Raji (cell line): ENCODE measurements around the gene ZWILCH.

Source experiments
- POLR2A ChIP-seq: IDR thresholded peaks from 2 replicates; pipeline ENCODE4 v1.6.1; 2011; ENCODE audit warnings: low read depth, low read length, control low read depth; ENCODE audit not compliant: insufficient read depth

The ZWILCH gene

DNA sequence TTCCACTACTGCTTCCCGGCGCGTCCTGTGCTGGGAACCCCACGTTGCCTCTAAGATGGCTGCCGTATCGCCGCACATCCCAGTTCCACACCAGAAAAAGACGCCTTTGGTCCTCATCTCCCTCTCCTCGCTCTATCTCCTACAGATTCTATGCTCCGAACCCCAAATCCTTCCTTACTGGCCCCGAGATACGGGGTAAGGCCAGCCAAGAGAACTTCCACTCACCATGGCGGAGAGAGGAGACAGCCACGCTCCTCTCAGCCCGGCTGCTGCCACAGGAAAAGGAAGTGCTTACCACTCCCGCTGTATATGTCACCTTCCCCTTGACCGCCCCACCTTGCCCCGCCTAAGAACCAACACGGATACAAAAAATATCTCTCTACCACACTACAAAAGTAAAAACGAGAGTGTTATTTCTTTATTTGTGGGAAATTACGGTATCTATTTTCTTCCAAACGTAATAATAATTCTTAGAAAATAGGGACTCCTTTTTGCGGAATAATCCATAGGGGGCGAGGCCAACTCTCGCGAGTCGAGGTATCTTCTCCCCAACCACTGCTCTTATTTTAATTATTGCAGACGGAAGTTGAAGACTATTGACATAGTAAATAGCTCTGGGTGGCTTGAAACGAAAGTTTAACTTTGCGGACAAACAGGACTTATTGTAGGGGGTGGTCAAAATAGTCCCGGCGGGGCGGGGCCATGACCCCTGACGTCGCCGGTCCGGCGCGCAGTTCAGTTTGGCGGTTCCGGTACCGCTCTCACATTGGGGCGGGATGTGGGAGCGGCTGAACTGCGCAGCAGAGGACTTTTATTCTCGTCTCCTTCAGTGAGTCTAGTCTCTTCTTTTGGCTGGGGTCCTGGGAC lies at the start of gene ZWILCH, which contains the start of gene RPL4:
Gene ZWILCH, plus strand, starts transcription at position 764 of the 867 bp plus-strand sequence. Its CDS starts 13 bp downstream, at position 777.
Gene RPL4, minus strand, starts transcription at position 293 of the 867 bp plus-strand sequence. Its CDS starts 65 bp downstream, at position 228.
- TF ChIP-seq POLR2A: peak; percentile 92

DNA sequence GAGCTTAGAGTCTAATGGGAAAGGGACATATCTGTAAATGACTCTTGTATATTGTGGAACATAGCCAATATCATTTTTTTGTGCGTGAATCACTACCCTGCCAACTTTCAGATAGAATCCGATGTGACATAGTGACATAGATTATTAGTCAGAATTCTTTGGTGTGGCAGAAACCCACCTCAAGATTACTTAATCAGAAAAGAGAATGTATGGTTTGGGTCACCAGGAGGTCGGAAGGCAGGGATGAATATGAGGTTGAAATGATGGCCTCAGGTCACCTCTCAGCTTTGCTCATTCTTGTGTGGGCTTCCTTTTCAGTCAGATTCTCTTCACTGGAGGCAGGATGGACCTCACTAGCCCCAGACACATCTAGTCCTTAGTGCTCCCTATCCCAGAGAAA lies 48.9 kb upstream of the ZWILCH start:
- no peak for TF ChIP-seq POLR2A

DNA sequence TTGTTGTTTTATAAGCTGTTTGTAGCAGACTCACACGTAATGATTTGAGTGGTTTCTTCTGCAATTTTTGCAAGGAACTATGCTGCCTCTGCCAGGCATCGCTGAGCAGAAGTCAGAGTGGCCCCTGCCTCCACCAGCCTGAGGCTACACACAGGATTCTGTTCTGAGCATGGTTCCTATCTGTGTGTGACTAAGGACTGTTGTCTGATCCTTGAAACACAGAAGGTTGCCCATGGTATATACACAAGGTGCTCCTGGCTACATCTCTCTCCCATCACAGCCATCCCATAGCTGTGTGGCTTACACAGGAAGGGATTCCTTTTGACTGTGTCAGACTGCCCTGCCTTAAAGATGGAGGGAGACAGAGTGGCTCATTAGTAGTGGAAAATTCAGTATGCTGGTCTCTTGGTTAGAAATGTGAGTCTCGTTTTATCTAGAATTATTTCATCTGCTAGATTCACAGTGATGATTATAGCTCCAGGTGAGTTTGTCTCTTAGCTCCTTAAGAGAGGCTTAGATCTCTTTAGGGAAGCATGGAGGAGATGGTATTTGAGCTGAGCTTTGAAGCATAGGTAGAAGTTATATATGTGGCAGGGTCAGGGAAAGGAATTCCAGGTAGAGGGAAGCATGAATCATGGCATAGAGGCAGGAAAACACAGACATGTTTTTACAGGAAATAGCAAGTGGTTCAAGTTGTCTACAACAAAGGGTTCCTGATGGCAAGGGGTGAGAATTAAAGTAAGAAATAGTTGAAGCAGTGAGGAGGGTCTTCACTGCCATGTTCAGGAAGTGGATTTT lies 45.1 kb upstream of the ZWILCH start:
- TF ChIP-seq POLR2A: no peak

DNA sequence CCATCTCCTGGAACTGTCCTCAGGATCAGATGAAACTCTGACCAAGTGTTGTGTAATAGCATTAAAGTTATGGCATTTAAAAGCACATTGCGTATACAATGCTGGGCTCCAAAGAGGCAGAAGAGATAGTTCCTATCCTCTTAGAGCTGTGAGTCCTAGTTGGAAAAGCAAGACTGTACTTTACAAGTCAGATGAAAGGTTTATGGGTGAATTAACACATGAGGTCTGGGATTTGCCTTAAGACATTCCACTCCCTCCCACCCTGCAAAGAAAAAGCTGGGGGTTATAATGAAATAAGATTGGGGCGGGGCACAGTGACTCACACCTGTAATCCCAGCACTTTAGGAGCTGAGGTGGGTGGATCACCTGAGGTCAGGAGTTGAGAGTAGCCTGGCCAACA lies 43.2 kb upstream of the ZWILCH start:
- TF ChIP-seq POLR2A: no peak

DNA sequence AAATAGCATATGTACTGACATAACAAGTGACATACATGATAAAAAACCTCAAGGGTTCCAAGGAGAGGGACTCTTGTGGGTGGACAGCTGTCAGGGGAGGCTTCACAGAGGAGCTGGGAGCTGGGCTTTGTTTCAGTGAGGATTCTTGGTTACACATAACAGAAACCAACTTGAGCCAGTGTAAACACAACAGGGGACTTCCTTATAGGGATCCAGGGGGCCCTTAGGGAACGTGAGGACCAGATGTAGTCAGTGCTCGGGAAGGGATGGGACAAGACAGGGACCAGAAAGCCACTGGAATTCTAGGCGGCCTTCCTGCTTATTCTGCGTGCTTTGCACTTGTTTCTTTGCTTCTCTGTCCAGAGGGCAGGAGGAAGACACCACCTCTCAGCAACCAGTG lies 42.5 kb upstream of the ZWILCH start:
- no peak for TF ChIP-seq POLR2A

DNA sequence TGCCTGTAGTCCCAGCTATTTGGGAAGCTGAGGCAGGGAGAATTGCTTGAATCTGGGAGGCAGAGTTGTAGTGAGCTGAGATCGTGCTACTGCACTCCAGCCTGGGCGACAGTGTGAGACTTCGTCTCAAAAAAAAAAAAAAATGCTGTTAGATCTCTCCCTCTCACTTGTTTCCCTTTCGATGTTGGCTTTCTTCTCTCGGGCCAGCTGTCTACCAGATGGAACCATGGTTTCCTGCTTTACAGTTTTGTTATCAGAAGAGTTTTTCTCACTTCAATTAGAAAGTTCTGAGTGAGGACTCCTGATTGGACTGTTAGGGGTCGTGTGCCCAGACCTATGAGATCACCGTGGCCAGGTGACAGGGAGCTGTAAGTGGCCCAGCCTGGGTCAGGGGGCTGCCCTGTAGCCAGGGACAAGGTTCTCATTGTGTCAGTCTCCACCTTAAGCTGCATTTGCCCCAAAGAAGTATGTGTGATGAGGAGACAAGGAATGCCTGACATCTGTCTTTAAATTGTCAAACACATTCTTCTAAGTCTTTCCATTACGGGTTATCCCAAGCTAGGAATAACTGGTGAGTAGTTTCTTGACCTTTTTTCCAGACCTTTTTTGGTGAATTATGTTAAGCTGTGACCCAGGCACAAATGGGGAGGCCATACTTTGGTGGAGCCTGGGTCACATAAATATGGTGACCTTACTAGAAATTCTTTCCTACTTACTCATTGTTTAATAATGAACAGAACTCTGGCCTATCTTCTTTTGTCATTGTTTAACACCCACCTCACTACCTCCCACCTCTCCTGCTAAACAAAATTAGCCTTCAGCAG lies 32.7 kb upstream of the ZWILCH start:
- no peak for TF ChIP-seq POLR2A

DNA sequence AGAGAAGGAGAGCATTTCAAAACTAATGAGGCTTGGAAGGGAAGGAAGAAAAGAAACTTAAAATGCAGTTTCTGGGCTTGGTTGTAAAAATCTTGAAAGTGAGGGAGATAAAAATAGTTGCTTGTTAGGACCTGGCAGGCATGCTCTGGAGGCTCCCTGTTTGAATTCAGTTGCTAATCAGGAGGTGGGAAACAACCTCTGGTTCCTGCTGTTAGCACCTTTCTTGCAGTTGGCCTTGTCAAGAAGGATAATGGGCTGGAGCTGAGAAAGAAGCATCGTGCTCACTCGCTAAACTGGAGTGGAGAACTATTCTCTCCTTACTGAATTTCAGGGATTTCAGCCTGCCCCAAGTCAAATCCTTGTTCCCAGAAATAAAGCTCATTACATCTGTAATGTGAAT lies 31.0 kb upstream of the ZWILCH start:
- no peak for TF ChIP-seq POLR2A

DNA sequence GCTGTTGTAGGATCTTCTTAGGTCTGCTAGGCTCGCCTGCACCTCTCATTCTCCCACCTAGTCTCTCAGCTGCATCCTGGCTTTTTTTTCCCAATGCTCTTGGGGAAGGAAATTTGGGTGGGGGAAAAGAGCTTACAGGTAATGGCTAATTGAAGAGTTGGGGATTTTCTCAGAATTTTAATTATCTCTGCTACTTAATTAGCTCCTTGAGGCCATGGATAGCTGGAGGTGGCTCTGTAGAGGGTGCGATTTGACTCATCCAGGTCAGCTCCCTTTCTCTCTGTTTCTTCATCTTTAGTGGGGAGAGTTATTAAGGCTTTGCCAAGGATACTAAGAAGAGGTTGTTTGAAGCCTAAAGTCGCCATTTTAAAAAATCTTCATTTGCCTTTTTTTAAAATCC lies 30.2 kb upstream of the ZWILCH start:
- no peak for TF ChIP-seq POLR2A

DNA sequence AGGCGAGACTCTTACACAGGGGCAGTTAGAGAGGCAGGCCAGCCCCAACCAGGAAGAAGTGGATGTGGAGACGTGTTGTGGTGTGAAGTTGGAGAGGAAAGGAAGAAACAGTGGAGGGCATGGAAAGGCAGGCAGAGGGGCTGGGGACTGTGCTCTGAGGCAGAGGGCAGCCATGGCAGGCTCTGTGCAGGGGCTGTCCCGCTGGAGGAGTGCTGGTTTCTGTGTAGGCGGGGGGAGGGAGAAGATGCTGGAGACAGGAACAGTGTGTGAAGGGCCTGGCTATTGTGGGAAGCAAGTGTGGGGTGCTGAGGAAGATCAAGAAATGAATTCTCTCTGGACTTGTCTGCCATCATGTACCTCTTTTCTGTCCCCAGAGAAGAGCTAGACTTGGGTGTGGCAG lies 28.6 kb upstream of the ZWILCH start:
- no peak for TF ChIP-seq POLR2A

DNA sequence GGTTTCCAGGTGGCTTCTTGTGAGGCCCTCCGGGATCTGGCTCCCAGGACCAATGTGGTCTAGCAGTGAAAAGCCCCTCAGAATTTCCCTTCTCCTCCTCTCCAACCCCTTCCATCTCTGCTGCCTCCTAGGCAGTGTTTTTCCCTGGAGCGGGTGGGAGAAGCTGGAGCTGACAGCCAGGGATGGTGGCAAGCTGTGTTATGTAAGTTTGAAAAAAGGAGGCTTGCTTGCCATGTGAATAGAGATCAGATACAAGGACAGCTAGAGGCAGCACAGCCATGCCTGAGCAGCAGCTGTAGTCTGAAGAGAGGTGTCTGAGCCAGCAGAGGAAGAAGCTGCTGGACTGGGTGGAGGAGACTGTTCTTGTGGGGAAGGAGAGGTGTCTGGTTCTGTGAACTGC lies 28.1 kb upstream of the ZWILCH start:
- no peak for TF ChIP-seq POLR2A

DNA sequence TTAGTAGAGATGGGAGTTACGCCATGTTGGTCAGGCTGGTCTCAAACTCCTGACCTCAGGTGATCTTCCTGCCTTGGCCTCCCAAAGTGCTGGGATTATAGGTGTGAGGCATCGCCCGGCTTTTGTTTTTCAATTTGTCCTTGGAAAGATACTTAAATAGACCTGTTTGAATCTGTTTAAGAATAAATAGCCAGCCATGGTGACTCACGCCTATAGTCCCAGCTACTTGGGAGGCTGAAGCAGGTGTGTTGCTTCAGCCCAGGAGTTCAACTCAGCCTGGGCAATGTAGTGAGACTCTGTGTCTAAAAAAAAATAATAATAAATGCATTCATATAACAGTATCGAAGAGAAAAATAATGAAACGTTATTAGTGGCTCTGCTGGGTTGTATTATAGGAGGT lies 24.9 kb upstream of the ZWILCH start:
- TF ChIP-seq POLR2A: no peak

DNA sequence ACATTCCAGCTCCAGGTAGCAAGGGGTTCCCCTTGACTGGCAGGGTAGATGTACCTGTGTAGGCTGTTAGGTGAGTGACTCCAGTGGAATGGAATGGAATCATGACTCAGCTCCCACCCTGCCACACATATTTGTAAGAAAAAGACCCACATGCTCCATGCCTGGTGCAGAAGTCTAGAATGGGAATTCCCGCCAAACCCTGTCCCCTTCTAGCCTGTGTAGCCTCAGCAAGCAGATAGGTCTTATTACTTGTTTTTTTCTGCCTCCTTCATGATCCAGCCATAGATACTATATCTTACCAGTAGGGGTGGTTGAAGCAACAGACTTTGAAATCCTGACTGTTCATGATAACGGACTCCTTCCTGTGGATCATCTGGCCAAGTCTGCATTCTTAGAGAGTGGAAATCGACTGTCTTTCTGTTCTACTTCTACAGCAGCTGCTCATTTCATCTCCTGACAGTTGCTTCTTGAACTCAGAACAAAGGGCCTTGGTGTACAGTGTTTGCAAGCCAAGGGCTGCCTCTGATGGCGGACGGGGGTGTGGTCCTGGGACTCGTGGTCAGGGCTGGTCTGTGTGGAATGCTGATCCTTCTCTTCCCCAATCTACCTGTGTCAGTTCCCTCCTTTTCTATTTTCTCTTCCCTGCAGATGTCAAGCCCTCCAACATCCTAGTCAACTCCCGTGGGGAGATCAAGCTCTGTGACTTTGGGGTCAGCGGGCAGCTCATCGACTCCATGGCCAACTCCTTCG lies 23.8 kb upstream of the ZWILCH start:
- no peak for TF ChIP-seq POLR2A

DNA sequence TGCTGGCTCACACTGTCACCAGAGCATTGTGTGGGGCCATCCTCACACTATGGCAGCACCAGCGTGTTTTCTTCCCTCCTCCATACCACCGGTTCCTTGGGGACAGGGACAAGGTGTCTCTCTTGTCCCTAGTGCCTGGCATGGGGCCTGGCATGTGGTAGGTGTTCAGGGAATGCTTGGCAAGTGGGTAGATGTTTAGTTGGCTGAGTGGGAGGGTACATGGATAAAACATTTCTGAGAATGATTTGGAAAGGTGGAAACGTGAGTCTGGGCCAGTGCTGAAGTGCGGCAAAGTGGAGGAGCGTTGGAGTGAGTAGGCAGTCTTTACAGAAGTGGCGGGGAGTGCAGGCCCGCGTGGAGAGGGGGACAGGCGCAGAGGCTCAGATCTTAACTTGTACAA lies 22.6 kb upstream of the ZWILCH start:
- TF ChIP-seq POLR2A: no peak

DNA sequence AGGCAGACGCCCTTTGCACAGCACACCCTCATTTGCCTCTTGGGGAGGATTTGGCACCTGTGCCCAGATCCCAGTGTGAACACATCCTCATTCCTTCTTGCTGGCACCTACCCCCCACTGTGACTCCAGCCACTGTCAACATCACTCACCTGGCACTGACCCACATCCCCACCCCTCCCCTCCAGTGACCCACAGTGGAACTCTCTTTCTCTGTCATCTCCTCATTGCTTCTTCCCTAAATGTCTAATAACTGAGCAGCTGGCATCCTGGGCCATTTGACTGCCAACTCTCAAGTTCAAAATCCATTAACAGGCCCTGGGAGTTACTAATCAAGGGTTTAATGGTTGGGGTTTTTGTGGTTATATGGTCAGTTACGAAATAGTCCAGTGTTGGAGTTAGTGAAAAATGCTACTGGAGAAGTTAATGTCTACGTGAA lies 22.0 kb upstream of the ZWILCH start:
- no peak for TF ChIP-seq POLR2A
